A549 (cell line): Measurements from ENCODE around the gene LRSAM1.

ENCODE experiments used
- EP300 ChIP-seq, 2 experiments: fragments of >200 bp; sonication (Bioruptor Twin); formaldehyde crosslinking; IDR thresholded peaks; 2 replicates in 1 of 2; 3 replicates in 1 of 2; pipeline ENCODE4 v1.6.1; 2016 to 2017
- TF ChIP-seq, protein P1 (sequence below): fragments of 250-450 bp; sonication (Bioruptor Pico); IDR thresholded peaks from 2 replicates; pipeline ENCODE4 v1.5.0; 2021; ENCODE audit warnings: mild to moderate bottlenecking, moderate library complexity, borderline replicate concordance
- TF ChIP-seq, protein P2 (sequence below): fragments of 200-600 bp; sonication (generic); IDR thresholded peaks from 2 replicates; pipeline ENCODE4 v1.6.1; 2016; ENCODE audit warnings: antibody characterized with exemption, mild to moderate bottlenecking, moderate library complexity

DNA sequence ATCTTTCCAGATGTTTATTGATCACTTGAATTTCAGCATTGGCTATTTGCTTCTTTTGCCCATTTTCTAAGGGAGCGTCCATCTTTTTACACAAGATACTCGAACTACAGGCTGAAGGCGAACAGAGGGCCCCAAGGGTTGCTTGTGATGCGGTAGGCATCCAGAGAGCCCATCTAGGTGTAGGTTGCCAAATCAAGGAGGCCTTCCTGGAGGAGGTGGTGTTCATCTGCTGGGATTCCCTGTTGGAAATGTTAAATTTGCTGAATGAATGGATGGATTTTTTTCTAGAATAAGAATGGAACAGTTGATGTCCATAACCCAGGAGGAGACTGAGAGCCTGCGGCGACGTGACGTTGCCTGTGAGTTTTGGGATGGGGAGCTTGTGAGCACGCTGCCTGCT, 31.4 kb downstream of the LRSAM1 start:
- TF ChIP-seq EP300 (IDR thresholded peaks at IDR 0.05): no peak
- TF ChIP-seq, protein P1, sequence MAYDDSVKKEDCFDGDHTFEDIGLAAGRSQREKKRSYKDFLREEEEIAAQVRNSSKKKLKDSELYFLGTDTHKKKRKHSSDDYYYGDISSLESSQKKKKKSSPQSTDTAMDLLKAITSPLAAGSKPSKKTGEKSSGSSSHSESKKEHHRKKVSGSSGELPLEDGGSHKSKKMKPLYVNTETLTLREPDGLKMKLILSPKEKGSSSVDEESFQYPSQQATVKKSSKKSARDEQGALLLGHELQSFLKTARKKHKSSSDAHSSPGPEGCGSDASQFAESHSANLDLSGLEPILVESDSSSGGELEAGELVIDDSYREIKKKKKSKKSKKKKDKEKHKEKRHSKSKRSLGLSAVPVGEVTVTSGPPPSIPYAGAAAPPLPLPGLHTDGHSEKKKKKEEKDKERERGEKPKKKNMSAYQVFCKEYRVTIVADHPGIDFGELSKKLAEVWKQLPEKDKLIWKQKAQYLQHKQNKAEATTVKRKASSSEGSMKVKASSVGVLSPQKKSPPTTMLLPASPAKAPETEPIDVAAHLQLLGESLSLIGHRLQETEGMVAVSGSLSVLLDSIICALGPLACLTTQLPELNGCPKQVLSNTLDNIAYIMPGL (CRISPR knock-in tag): no peak
- TF ChIP-seq, protein P2, sequence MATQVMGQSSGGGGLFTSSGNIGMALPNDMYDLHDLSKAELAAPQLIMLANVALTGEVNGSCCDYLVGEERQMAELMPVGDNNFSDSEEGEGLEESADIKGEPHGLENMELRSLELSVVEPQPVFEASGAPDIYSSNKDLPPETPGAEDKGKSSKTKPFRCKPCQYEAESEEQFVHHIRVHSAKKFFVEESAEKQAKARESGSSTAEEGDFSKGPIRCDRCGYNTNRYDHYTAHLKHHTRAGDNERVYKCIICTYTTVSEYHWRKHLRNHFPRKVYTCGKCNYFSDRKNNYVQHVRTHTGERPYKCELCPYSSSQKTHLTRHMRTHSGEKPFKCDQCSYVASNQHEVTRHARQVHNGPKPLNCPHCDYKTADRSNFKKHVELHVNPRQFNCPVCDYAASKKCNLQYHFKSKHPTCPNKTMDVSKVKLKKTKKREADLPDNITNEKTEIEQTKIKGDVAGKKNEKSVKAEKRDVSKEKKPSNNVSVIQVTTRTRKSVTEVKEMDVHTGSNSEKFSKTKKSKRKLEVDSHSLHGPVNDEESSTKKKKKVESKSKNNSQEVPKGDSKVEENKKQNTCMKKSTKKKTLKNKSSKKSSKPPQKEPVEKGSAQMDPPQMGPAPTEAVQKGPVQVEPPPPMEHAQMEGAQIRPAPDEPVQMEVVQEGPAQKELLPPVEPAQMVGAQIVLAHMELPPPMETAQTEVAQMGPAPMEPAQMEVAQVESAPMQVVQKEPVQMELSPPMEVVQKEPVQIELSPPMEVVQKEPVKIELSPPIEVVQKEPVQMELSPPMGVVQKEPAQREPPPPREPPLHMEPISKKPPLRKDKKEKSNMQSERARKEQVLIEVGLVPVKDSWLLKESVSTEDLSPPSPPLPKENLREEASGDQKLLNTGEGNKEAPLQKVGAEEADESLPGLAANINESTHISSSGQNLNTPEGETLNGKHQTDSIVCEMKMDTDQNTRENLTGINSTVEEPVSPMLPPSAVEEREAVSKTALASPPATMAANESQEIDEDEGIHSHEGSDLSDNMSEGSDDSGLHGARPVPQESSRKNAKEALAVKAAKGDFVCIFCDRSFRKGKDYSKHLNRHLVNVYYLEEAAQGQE: no peak
